Esophagus squamous epithelium (tissue), 4 donors: ENCODE data around the gene BID.

ENCODE experiments used
- CTCF ChIP-seq, 6 experiments: fragments of 450-650 bp in 4 of 6; fragments of 200-600 bp in 2 of 6; sonication (generic) in 2 of 6; IDR thresholded peaks; one replicate each; pipeline ENCODE4 v1.5.1; 2016 to 2019; ENCODE audit warnings: antibody characterized with exemption in 6 of 6, mild to moderate bottlenecking in 4 of 6, moderate library complexity in 4 of 6
- POLR2A ChIP-seq, 4 donors: fragments of 450-650 bp; IDR thresholded peaks; one replicate each; pipeline ENCODE4 v1.6.1; 2017; ENCODE audit warnings: antibody characterized with exemption in 4 of 4, mild to moderate bottlenecking in 4 of 4, moderate library complexity in 3 of 4

- TF ChIP-seq CTCF (IDR thresholded peaks at IDR 0.05) = no peak
- no peak for TF ChIP-seq POLR2A (IDR thresholded peaks at IDR 0.05)
Observed at GRCh38 chr22:17792299-17792698, 18.0 kb upstream of the BID start.
